Astrocyte of the cerebellum (primary cell): ENCODE data around the gene TMCC1.

Source experiments
- DNase-seq: peaks from one replicate; pipeline ENCODE4 v3.0.0-alpha.2; 2011; ENCODE audit warnings: low read depth
- H3K4me3 ChIP-seq: 2 replicates; pipeline ENCODE4 v1.5.1; 2011; ENCODE audit warnings: mild to moderate bottlenecking, low read depth, low read length, moderate library complexity
- CTCF ChIP-seq: IDR thresholded peaks from 2 replicates; pipeline ENCODE4 v1.5.1; 2012; ENCODE audit warnings: low read length, low read depth, moderate library complexity, mild to moderate bottlenecking; ENCODE audit errors: missing control alignments
- in situ Hi-C: cut with HindIII; loops from 2 replicates; pipeline ENCODE4 v1.10.0; 2017; ENCODE audit warnings: low sequenced_read_pairs

The TMCC1 gene

GRCh38 chr3:129692743-129693142 is 200.8 kb downstream of the TMCC1 start:
- DNase-seq, result no peak
- no peak for TF ChIP-seq CTCF
- no peak overlapping the region for H3K4me3 ChIP-seq
- in situ Hi-C loops, result no loop called here

DNA sequence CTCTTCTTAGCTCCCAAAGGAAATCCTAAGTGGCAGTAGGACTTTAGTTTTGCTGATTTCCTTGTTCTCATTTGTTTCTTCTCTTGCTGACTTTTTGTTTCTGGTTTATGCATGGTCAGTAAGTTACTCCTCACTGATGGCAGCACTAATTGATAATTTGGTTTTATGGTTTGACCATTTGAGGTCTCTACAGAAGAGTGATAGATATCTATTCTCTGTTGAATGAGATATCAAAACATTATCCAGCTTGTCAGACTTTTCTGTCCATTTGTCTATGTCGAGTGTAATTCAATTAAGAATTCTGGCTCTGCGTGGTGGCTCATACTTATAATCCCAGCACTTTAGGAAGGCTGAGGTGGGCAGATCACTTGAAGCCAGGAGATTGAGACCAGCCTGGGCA is 202.5 kb downstream of the TMCC1 start:
- DNase-seq, result no peak
- no peak overlapping the region for H3K4me3 ChIP-seq
- TF ChIP-seq CTCF, result no peak
- in situ Hi-C loops, result no loop called here

DNA sequence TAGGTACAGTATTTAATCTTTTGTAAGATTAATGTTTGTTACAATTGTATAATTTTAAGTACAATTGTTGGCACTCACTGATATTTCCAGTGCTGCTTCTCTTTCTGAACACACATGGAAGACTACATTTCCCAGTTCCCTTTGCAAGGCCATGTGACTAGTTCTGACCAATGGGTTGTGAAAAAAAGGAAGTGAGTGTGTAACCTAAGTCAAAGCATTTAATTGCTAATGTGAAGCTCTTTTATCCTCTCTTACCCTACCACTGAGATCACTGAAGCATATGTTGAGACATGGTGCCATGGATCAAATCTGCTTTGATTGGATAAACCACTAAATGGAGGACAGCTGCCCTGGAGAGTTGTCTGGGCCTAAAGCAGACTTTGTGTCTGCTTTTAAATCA is 203.1 kb downstream of the TMCC1 start:
- TF ChIP-seq CTCF, result no peak
- no peak overlapping the region for H3K4me3 ChIP-seq
- peak; percentile 27 for DNase-seq
- in situ Hi-C loops, result no loop called here

- TF ChIP-seq CTCF, result no peak
- no peak overlapping the region for H3K4me3 ChIP-seq
- DNase-seq, result no peak
- in situ Hi-C loops, result no loop called here
These were observed 204.5 kb downstream of the TMCC1 start for GRCh38 chr3:129689036-129689435.

DNA sequence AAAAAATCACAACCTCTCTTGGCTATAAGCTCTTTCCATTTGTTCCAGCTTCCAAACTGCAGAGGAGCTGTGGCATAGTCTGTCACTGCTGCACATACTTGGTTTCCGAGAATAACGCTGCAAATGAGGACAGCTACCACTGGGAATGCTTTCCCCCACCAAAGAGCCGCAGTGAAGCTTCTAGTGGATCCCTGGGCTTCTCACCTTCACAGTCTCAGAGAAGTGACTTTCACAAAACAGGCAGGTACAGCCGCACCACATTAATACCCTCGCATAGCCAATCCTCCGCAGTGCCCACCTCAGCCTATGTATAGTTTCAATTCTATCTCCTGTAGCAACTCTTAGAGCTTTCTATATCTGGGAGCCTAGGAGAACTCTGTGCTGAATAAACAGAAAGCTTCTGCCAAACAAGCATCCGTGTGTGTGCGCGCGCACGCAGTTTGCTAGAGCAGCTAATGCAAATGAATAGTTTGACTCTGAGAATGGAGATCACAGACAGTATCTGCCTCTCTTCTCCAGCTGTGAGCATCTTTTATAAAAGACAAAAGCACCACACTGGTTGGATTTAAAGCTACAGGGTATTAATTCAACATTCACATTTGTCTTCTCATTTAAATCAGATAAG is 205.1 kb downstream of the TMCC1 start:
- in situ Hi-C loops, result no loop called here
- peak; percentile 55 for DNase-seq
- no peak for TF ChIP-seq CTCF
- H3K4me3 ChIP-seq, result peak overlapping the region; percentile 31

DNA sequence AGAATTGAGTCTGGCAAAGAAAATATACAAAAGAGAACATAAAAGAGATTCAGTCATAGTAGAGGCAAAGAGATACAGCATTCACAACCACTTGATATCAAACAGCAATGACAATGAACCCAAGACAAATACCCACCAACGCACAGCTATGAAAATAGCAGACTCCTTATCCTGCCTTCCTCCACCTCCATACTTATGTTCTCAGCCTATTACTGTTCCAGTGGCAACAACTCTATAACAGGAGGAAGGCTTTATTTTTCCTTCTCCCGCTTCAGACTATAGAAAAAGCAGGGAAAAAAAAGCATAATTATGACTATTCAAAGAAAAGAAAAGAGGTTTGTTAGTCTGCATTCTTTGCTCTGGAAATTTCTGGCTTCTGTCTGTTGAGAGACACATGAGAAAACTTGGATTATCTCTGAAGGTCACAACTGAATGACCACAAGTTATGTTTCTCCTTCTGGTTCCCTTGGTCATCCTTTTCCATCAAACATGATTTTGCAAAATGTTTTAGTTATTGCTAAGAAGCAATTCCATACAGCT is 205.9 kb downstream of the TMCC1 start:
- no peak for TF ChIP-seq CTCF
- in situ Hi-C loops, result no loop called here
- no peak overlapping the region for H3K4me3 ChIP-seq
- DNase-seq, result no peak
